Measurements from ENCODE around the gene C9orf152. TPM values are rescaled to one million over a fixed set of nuclear protein-coding genes. Genes with fewer than 3 reads are reported as not detected.
A peak's percentile ranks its signal among the peaks of the same experiment; 100 is the strongest.
"Not testable (repeated sequence)": the region's sequence is repeated elsewhere in the genome, so short reads cannot be mapped to it uniquely, and the experiment has no call there.

The C9orf152 gene
- total RNA-seq, 1 donor from 2014 or later, result 27.6 TPM

GRCh38 chr9:110214090-110214489 lies 6.1 kb upstream of the C9orf152 start:
- no peaks in the 10 kb centered on the region for H3K36me3 ChIP-seq
- H3K4me3 ChIP-seq, result no peak overlapping the region
- no peak overlapping the region for H3K27ac ChIP-seq
- no peaks in the 10 kb centered on the region for H3K27me3 ChIP-seq
- no peaks in the 10 kb centered on the region for H3K9me3 ChIP-seq
- TF ChIP-seq, protein P1, sequence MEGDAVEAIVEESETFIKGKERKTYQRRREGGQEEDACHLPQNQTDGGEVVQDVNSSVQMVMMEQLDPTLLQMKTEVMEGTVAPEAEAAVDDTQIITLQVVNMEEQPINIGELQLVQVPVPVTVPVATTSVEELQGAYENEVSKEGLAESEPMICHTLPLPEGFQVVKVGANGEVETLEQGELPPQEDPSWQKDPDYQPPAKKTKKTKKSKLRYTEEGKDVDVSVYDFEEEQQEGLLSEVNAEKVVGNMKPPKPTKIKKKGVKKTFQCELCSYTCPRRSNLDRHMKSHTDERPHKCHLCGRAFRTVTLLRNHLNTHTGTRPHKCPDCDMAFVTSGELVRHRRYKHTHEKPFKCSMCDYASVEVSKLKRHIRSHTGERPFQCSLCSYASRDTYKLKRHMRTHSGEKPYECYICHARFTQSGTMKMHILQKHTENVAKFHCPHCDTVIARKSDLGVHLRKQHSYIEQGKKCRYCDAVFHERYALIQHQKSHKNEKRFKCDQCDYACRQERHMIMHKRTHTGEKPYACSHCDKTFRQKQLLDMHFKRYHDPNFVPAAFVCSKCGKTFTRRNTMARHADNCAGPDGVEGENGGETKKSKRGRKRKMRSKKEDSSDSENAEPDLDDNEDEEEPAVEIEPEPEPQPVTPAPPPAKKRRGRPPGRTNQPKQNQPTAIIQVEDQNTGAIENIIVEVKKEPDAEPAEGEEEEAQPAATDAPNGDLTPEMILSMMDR (IDR thresholded peaks at IDR 0.05), result no peak
- no peak for ATAC-seq
- intact Hi-C loops (cut with DNase I), result loop anchor here (10.0 kb wide), 1 partner anchor 629 kb away; no protein-coding TSS in a partner anchor
- H3K4me1 ChIP-seq, result peaks cover 6% of the 10 kb centered on the region
- no peak for DNase-seq

GRCh38 chr9:110213413-110214044 lies 5.6 kb upstream of the C9orf152 start:
- Histone ChIP-seq H3K36me3 (no peaks in the 10 kb centered on the region), H3K9me3 (no peaks in the 10 kb centered on the region), H3K4me3 (no peak overlapping the region), H3K4me1 (peaks cover 6% of the 10 kb centered on the region), H3K27ac (no peak overlapping the region), H3K27me3 (no peaks in the 10 kb centered on the region)
- intact Hi-C loops (cut with DNase I), result loop anchor here (10.0 kb wide), 1 partner anchor 629 kb away; no protein-coding TSS in a partner anchor
- DNase-seq (no peak), ATAC-seq (peak; percentile 80)
- TF ChIP-seq, protein P1 (IDR thresholded peaks at IDR 0.05), result no peak

DNA sequence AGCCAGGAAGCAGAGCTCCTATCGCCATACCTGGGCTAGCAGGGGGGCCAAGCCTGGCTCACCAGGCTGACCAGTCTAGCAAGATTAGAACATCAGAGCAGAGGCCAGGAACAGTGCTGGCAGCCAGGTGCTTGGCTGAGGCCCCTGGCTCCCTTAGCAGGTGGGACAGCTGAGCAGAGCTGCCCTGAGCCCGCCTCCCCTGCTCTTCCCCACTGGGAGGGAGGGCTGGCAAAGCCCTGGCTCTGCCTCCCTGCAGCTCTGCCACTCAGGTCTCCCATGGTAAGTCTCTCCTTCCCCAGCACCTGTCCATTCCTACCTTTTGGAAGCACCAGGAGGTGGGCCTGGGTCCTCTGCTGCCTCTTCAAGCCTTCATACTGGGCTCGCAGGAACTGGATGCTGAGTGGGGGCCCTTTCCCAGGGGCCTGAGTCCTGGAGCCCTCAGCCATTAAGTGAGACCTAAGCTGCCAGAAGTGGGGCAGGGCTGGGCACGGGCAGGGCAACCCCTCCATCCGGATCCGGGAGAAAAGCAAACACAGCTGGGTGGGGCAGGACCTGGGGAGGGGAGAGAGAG lies 803 bp downstream of the C9orf152 start:
- Histone ChIP-seq H3K4me3 (peak overlapping the region; percentile 42), H3K9me3 (no peaks in the 10 kb centered on the region), H3K4me1 (no peaks in the 10 kb centered on the region), H3K27me3 (no peaks in the 10 kb centered on the region), H3K27ac (peak overlapping the region; percentile 85), H3K36me3 (no peaks in the 10 kb centered on the region)
- DNase-seq, result peak; percentile 91
- peak; percentile 89 for ATAC-seq
- TF ChIP-seq, protein P1 (IDR thresholded peaks at IDR 0.05), result no peak
- intact Hi-C loops (cut with DNase I), result no loop called here

- Histone ChIP-seq H3K4me3 (peak overlapping the region; percentile 42), H3K27me3 (no peaks in the 10 kb centered on the region), H3K27ac (peak overlapping the region; percentile 85), H3K36me3 (no peaks in the 10 kb centered on the region), H3K4me1 (no peaks in the 10 kb centered on the region), H3K9me3 (no peaks in the 10 kb centered on the region)
- intact Hi-C loops (cut with DNase I), result no loop called here
- TF ChIP-seq, protein P1 (IDR thresholded peaks at IDR 0.05), result no peak
- DNase-seq (no peak), ATAC-seq (peak; percentile 36)
These were observed 1.6 kb downstream of the C9orf152 start for GRCh38 chr9:110206389-110206788.

- H3K4me3 ChIP-seq, result peak overlapping the region; percentile 42
These were observed 2.3 kb downstream of the C9orf152 start for GRCh38 chr9:110205612-110206011.

GRCh38 chr9:110202232-110202631 lies 5.7 kb downstream of the C9orf152 start:
- H3K27ac ChIP-seq, result no peak overlapping the region
- ATAC-seq, result no peak

More at GRCh38 chr9:110205612-110206011, 2.3 kb downstream of the C9orf152 start:
- intact Hi-C loops (cut with DNase I); H3K27me3 ChIP-seq; H3K36me3 ChIP-seq; DNase-seq; H3K4me1 ChIP-seq; H3K9me3 ChIP-seq: not testable (repeated sequence)
- H3K27ac ChIP-seq, result peak overlapping the region; percentile 85
- ATAC-seq, result peak; percentile 20

More at GRCh38 chr9:110202232-110202631, 5.7 kb downstream of the C9orf152 start:
- TF ChIP-seq, protein P1 (IDR thresholded peaks at IDR 0.05), result no peak
- intact Hi-C loops (cut with DNase I), result no loop called here
- no peak for DNase-seq
- Histone ChIP-seq H3K4me1 (no peaks in the 10 kb centered on the region), H3K9me3 (no peaks in the 10 kb centered on the region), H3K4me3 (no peak overlapping the region), H3K27me3 (no peaks in the 10 kb centered on the region), H3K36me3 (no peaks in the 10 kb centered on the region)

Data from upper lobe of right lung (tissue), 1 donor.